IMR-90 (cell line): ENCODE measurements around the gene NAV2. TPM values are rescaled to one million over a fixed set of nuclear protein-coding genes. Genes with fewer than 3 reads are reported as not detected.

Source experiments
- ATAC-seq: fragments of 200-7000 bp; cut with Tn5 transposase; 2 replicates; pipeline ENCODE4 v1.9.1; 2020; ENCODE audit warnings: low read depth, mild to moderate bottlenecking, moderate library complexity
- BruUV-seq: library from RNA; stranded (reverse); fragments of 400-500 nt; replicated peaks from 2 replicates; lab custom pipeline; 2021; lab: Mats Ljungman, UMichigan
- CTCF ChIA-PET: fragments of 300-600 bp; formaldehyde crosslinking; extraction: SDS; loops from one replicate; lab custom pipeline; 2021; ENCODE audit warnings: antibody characterized with exemption; lab: Yijun Ruan, JAX
- POLR2A ChIA-PET: fragments of 300-600 bp; sonication (Branson Sonifier 250); formaldehyde crosslinking; loops from one replicate; lab custom pipeline; 2022; ENCODE audit warnings: antibody characterized with exemption; ENCODE audit not compliant: unreplicated experiment; lab: Charles Lee
- DNase-seq: peaks from one replicate; pipeline ENCODE4 v3.0.0; 2013
- H2AFZ ChIP-seq: replicated peaks from 2 replicates; pipeline ENCODE3; 2013; ENCODE audit warnings: low read length, mild to moderate bottlenecking; ENCODE audit not compliant: poor library complexity
- H2AK5ac ChIP-seq: 2 replicates; pipeline ENCODE4 v1.6.1; 2013; ENCODE audit warnings: low read depth, low read length, inconsistent platforms
- H2AK9ac ChIP-seq: replicated peaks from 2 replicates; pipeline ENCODE3; 2013; ENCODE audit warnings: mild to moderate bottlenecking, low read depth, low read length, moderate library complexity; ENCODE audit not compliant: poor library complexity
- H2BK120ac ChIP-seq: 2 replicates; pipeline ENCODE4 v1.6.1; 2013; ENCODE audit warnings: low read depth, low read length, inconsistent platforms
- H2BK15ac ChIP-seq: 3 replicates; pipeline ENCODE4 v1.6.1; 2013; ENCODE audit warnings: low read depth, low read length, inconsistent platforms
- H2BK20ac ChIP-seq: 2 replicates; pipeline ENCODE4 v1.6.1; 2013; ENCODE audit warnings: low read depth, mild to moderate bottlenecking, inconsistent platforms, low read length, moderate library complexity
- H2BK5ac ChIP-seq: 2 replicates; pipeline ENCODE4 v1.6.1; 2013; ENCODE audit warnings: mild to moderate bottlenecking, low read depth, low read length, inconsistent platforms; ENCODE audit not compliant: poor library complexity, severe bottlenecking
- H3K14ac ChIP-seq: replicated peaks from 2 replicates; pipeline ENCODE4 v1.6.1; 2013; ENCODE audit warnings: low read depth, low read length, inconsistent platforms
- H3K18ac ChIP-seq: 2 replicates; pipeline ENCODE4 v1.6.1; 2013; ENCODE audit warnings: low read depth, low read length, control low read depth
- H3K23ac ChIP-seq: 2 replicates; pipeline ENCODE4 v1.6.1; 2013; ENCODE audit warnings: low read depth, low read length, inconsistent platforms
- H3K27ac ChIP-seq: 2 replicates; pipeline ENCODE4 v1.5.1; 2013; ENCODE audit warnings: mild to moderate bottlenecking, control low read depth, low read length; ENCODE audit not compliant: insufficient read depth
- H3K27me3 ChIP-seq: 2 replicates; pipeline ENCODE4 v1.6.1; 2013; ENCODE audit warnings: low read length; ENCODE audit not compliant: control insufficient read depth, insufficient read depth
- H3K36me3 ChIP-seq: 2 replicates; pipeline ENCODE4 v1.6.1; 2013; ENCODE audit warnings: low read length, mixed read lengths; ENCODE audit not compliant: control insufficient read depth, insufficient read depth
- H3K4ac ChIP-seq: 2 replicates; pipeline ENCODE4 v1.6.1; 2013; ENCODE audit warnings: low read depth, low read length, inconsistent platforms
- H3K4me1 ChIP-seq: 2 replicates; pipeline ENCODE4 v1.6.1; 2013; ENCODE audit warnings: low read length, mixed read lengths; ENCODE audit not compliant: control insufficient read depth, insufficient read depth
- H3K4me2 ChIP-seq: 2 replicates; pipeline ENCODE4 v1.6.1; 2013; ENCODE audit warnings: low read depth, mild to moderate bottlenecking, control low read depth, low read length, moderate library complexity
- H3K4me3 ChIP-seq: 2 replicates; pipeline ENCODE4 v1.5.1; 2013; ENCODE audit warnings: low read depth, mild to moderate bottlenecking, control low read depth, low read length, moderate library complexity; ENCODE audit not compliant: insufficient read depth
- H3K56ac ChIP-seq: 2 replicates; pipeline ENCODE4 v1.6.1; 2013; ENCODE audit warnings: low read length, inconsistent platforms; ENCODE audit not compliant: insufficient read depth; ENCODE audit errors: extremely low read depth
- H3K79me1 ChIP-seq, 2 experiments: 2 replicates each; pipeline ENCODE4 v1.6.1; 2013; ENCODE audit warnings: low read length in 2 of 2, inconsistent platforms in 1 of 2, low read depth in 1 of 2
- H3K9ac ChIP-seq: 2 replicates; pipeline ENCODE4 v1.6.1; 2013; ENCODE audit warnings: low read depth, low read length, control low read depth
- H3K9me1 ChIP-seq: 2 replicates; pipeline ENCODE4 v1.6.1; 2013; ENCODE audit warnings: low read length, inconsistent platforms; ENCODE audit not compliant: insufficient read depth
- H3K9me3 ChIP-seq: 2 replicates; pipeline ENCODE4 v1.6.1; 2013; ENCODE audit warnings: low read length; ENCODE audit not compliant: control insufficient read depth, insufficient read depth
- H4K20me1 ChIP-seq: 2 replicates; pipeline ENCODE4 v1.6.1; 2013; ENCODE audit warnings: low read length, inconsistent platforms; ENCODE audit not compliant: insufficient read depth
- H4K5ac ChIP-seq: 2 replicates; pipeline ENCODE4 v1.6.1; 2013; ENCODE audit warnings: mild to moderate bottlenecking, low read depth, low read length, control low read depth
- H4K8ac ChIP-seq, 2 experiments: 2 replicates each; pipeline ENCODE4 v1.6.1; 2013; ENCODE audit warnings: low read depth in 2 of 2, low read length in 2 of 2, control low read depth in 1 of 2, inconsistent platforms in 1 of 2
- H4K91ac ChIP-seq: 2 replicates; pipeline ENCODE4 v1.6.1; 2013; ENCODE audit warnings: low read depth, low read length, inconsistent platforms; ENCODE audit not compliant: insufficient read depth
- BHLHE40 ChIP-seq: fragments of 150-350 bp; IDR thresholded peaks from 2 replicates; pipeline ENCODE4 v1.6.1; 2016; ENCODE audit warnings: mild to moderate bottlenecking, low read depth, low read length
- ELK1 ChIP-seq: fragments of 150-350 bp; IDR thresholded peaks from 2 replicates; pipeline ENCODE4 v1.6.1; 2016; ENCODE audit warnings: low read depth, mild to moderate bottlenecking, low read length, moderate library complexity, borderline replicate concordance
- MAFK ChIP-seq: IDR thresholded peaks from 2 replicates; pipeline ENCODE4 v1.6.1; 2012; ENCODE audit warnings: low read depth, low read length, improper control_type of control experiment
- RAD21 ChIP-seq: IDR thresholded peaks from 2 replicates; pipeline ENCODE4 v1.6.1; 2012; ENCODE audit warnings: low read length, improper control_type of control experiment
- RFX5 ChIP-seq: IDR thresholded peaks from 2 replicates; pipeline ENCODE4 v1.8.0; 2012; ENCODE audit warnings: low read depth, mild to moderate bottlenecking, low read length, moderate library complexity
- WGBS, 2 experiments: methylation state at CpG; one replicate each; pipeline versions ENCODE4 v1.1.5 to v1.1.7; 2013; ENCODE audit warnings: missing lambda C conversion rate in 2 of 2; ENCODE audit not compliant: insufficient read length in 1 of 2; ENCODE audit errors: extremely low coverage in 2 of 2; 5-methylcytosine and 5-hydroxymethylcytosine counted together
- dilution Hi-C: fragments of 300-500 bp; cut with HindIII; formaldehyde crosslinking; loops from one replicate; pipeline ENCODE4 v1.14.3; 2018; ENCODE audit warnings: low sequenced_read_pairs; ENCODE audit not compliant: unreplicated experiment
- in situ Hi-C: fragments of 300-500 bp; cut with MboI; formaldehyde crosslinking; loops from 3 replicates; pipeline ENCODE4 v1.14.3; 2019; ENCODE audit warnings: low sequenced_read_pairs, inconsistent platforms, mixed read lengths
- intact Hi-C: fragments of 100-400 bp; cut with micrococcal nuclease; formaldehyde crosslinking; loops from 2 replicates; pipeline ENCODE4 v1.10.0; 2022
- polyA plus RNA-seq, 3 experiments: library from polyadenylated mRNA; depleted of rRNA; stranded (reverse); fragments of >200 nt; gene quantifications; 2 replicates each; pipeline ENCODE4 v1.2.3, GENCODE V29; 2012; ENCODE audit warnings: low replicate concordance in 1 of 3
- total RNA-seq: library from RNA; depleted of rRNA; stranded (reverse); fragments of >200 nt; gene quantifications from 2 replicates; pipeline ENCODE4 v1.2.3, GENCODE V29; 2012

NAV2 gene
- total and polyA plus RNA-seq, 2 of the 4 experiments (the other 2 are of a cell fraction): 4.5 to 12.6 TPM

- no peak overlapping the region for H3K9ac ChIP-seq
- no peak overlapping the region for H3K14ac ChIP-seq
- DNase-seq: no peak
- no CpG with 5 or more reads among the region's 2 CpGs for WGBS, 2 experiments
- no peak overlapping the region for H2BK20ac ChIP-seq
- H3K56ac ChIP-seq: no peak overlapping the region
- H3K36me3 ChIP-seq: no peaks in the 10 kb centered on the region
- no peak overlapping the region for H3K23ac ChIP-seq
- TF ChIP-seq MAFK: no peak
- TF ChIP-seq RAD21: no peak
- TF ChIP-seq RFX5: no peak
- no peak for TF ChIP-seq ELK1
- no peak for TF ChIP-seq BHLHE40
- peaks cover 9% of the 10 kb centered on the region; the same call in 1 of the 2 replicates for H3K9me1 ChIP-seq
- no peak overlapping the region for H3K4me3 ChIP-seq
- no peak overlapping the region for H4K91ac ChIP-seq
- H4K8ac ChIP-seq: no peak overlapping the region
- POLR2A ChIA-PET: no interaction called here
- H2BK5ac ChIP-seq: no peak overlapping the region
- in situ Hi-C loops (no loop called here), intact Hi-C loops (no loop called here), dilution Hi-C loops (no loop called here)
- ATAC-seq: no peak
- H4K20me1 ChIP-seq: peaks cover 59% of the 10 kb centered on the region
- peaks cover 50 to 60% of the 10 kb centered on the region in 2 experiments for H3K79me1 ChIP-seq
- H3K4ac ChIP-seq: no peak overlapping the region
- H2BK15ac ChIP-seq: no peak overlapping the region
- no peak overlapping the region for H3K18ac ChIP-seq
- no peak overlapping the region for H4K5ac ChIP-seq
- no peak overlapping the region for H2AK9ac ChIP-seq
- no peak overlapping the region for H2AFZ ChIP-seq
- no peaks in the 10 kb centered on the region for H3K9me3 ChIP-seq
- H3K27me3 ChIP-seq: no peaks in the 10 kb centered on the region
- no TSS peak for BruUV-seq
- H3K4me2 ChIP-seq: no peak overlapping the region
- no peak overlapping the region for H2BK120ac ChIP-seq
- CTCF ChIA-PET: no interaction called here
- no peak overlapping the region for H2AK5ac ChIP-seq
- H3K27ac ChIP-seq: no peak overlapping the region
- H3K4me1 ChIP-seq: peaks cover 2% of the 10 kb centered on the region; the same call in 1 of the 2 replicates
These were observed 106.5 kb downstream of the NAV2 start for GRCh38 chr11:19819148-19819547.
